Fibroblast of skin of right quadriceps (primary cell): ENCODE measurements around the gene SIAH3.

Source experiments
- DNase-seq: peaks from one replicate; pipeline ENCODE4 v3.0.0-alpha.2; 2013

Gene SIAH3

GRCh38 chr13:45817833-45818232, 33.7 kb downstream of the SIAH3 start:
- no peak for DNase-seq

DNA sequence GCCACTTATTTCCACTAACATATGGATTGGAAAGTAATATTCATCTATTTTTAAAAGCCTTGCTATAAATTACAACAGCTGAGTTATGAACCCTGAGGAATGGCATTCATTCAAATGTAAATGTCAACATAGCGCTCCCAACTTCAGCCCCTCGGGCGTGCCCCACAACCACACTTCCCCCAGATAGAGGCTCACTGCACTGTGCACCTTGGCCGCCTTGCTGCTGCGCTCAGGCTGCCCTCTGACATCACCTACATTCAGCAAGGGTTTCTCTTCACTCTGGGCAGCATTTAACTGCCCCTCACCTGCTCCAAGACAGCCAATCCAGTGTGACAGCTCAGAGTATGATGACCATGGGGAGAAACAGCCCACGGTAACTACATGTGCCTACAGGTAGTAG, 35.1 kb downstream of the SIAH3 start:
- no peak for DNase-seq

GRCh38 chr13:45812695-45813372, 38.7 kb downstream of the SIAH3 start:
- DNase-seq, result no peak

- DNase-seq, result no peak
Measured at GRCh38 chr13:45811891-45812694, 39.5 kb downstream of the SIAH3 start.

- no peak for DNase-seq
Measured at GRCh38 chr13:45809801-45810394, 41.7 kb downstream of the SIAH3 start.

DNA sequence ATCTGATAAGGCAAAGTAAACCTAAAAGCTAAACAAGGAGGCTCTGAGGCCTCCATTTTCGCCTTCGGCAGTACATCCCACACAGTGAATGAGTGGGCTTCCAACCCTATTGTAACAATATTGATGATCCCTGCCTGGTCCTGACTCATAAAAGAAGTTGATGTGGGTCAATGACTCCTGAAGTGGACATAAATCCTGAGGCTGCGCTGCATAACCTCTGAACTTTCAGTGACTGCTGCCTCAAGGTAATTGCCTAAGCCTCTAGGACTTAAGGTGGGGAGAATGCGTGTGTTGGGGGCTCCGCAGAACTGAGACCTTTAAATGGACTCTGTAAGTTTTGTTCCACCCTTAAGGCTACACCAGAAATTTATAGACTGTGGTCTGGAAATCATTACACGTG, 42.6 kb downstream of the SIAH3 start:
- DNase-seq, result no peak

DNA sequence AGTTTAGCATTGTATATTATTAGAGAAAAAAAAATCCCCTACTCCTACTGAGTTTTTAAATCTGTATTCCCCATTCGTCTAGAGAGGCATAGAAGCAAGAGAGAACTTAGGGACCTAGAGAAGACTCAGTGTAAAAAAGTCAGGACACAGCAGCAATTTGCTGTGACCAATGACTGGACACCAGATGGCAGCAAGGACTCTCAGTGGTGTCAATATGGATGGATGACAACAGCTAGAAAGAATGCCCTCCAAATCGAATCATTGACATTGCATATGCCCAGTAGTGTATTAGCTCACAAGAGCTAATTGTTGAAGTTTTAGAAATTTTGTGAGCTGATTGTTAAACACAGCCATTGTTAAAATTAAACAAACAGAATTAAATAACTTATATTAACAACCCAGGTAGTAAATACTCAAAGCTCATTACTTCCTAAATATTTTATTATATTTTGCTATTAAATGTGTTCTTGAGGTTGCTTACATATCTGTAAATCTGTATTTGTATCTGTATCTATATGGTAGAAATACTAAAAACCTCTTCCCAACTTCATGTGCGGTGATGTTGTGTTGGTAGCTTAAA, 43.9 kb downstream of the SIAH3 start:
- DNase-seq, result peak; percentile 59

GRCh38 chr13:45800485-45800884, 51.1 kb downstream of the SIAH3 start:
- no peak for DNase-seq

DNA sequence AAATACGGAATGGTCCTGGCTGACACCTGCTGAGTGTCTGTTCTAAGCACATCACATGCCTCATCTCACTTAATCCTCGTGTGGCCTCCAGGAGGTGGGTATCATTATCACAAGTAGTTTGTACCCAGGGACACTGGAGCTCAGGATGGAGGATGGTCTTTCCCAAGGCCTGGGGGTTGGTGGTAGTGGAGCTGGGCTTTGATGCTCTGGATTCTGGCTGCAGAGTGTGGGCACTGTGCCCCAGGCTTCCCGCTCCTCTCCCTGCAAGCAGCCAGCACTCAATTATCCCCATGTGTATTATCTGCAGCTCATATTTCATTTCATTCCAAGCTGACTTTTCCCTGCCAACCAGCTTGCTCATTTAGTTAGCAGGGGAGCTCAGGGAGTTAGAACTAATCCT, 52.1 kb downstream of the SIAH3 start:
- DNase-seq, result no peak

GRCh38 chr13:45798851-45799250, 52.7 kb downstream of the SIAH3 start:
- DNase-seq, result no peak

DNA sequence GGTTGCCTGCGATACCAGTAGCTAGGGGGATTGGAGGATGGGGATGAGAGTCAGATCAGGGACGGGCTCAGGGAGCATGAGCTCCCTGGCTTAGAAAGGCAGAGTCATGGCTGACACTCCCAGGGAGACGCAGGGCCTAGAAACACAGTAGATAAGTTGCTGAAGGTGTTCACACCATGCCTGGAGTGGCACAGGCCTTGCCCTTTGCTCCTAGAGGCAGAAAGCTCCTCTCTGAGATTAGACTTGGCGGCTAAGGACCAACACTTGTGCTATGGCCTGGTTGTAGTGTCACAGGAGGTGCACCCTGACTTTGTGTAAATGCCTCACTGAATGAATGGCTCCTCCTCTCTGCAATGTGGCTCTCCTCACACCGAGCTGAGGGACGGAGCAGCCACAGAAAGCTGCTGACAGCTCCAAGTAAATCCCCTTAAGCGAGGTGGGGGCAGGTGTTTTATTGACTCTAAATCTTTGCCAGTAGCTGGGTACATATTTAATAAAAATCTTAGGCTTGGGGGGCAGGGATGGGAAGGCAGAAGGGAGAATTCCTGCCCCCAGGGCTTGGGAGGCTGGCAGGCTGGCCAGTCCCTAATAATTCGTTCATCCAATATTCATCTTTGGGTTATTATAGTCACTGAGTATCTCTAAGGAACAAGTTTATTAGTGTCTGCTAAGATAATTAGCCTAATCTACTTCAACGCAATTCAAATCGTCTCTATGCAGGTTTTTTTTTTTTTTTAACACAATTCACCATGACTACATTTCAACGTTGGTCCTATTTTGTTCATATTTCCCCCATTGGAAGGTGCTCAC, 54.9 kb downstream of the SIAH3 start:
- DNase-seq, result no peak

- DNase-seq, result no peak
Measured at GRCh38 chr13:45792827-45793303, 58.7 kb downstream of the SIAH3 start.

DNA sequence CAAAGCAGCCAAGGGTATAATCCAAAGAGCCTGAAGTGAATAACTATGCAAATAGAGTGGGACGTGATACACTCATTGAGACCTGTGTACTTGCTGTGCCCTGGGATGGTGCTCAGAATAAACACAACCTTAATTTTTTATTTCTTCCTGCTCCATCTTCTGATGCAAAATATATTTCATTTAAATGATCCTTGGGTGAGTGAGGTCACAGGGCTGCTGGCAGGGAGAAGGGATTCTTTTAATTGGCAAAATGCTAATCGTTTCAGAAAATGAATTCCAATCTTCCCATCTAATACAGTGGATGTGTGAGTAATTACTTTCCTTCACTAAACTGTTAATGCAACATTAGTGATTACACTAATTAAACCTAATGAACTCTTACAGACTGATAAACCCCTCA, 63.5 kb downstream of the SIAH3 start:
- DNase-seq, result no peak

DNA sequence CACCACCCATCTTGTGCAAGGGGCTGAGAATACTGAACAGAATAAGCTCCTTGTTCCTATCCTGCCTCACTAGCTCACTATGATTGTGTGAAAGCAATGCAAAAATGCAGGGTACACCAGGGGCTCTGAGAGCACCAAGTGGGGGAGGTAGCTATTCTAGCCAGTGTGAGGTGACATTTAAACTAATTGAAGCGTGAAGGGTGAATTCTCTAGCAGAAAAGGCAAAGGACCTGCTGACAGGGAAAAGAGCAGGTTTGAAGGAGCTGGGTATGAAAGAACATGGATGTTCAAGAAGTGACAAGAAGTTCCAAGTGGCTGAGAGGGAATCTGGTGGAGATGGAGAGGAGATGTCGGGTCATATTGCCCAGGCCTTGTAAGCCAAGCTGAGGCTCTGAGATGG, 64.2 kb downstream of the SIAH3 start:
- DNase-seq, result no peak

DNA sequence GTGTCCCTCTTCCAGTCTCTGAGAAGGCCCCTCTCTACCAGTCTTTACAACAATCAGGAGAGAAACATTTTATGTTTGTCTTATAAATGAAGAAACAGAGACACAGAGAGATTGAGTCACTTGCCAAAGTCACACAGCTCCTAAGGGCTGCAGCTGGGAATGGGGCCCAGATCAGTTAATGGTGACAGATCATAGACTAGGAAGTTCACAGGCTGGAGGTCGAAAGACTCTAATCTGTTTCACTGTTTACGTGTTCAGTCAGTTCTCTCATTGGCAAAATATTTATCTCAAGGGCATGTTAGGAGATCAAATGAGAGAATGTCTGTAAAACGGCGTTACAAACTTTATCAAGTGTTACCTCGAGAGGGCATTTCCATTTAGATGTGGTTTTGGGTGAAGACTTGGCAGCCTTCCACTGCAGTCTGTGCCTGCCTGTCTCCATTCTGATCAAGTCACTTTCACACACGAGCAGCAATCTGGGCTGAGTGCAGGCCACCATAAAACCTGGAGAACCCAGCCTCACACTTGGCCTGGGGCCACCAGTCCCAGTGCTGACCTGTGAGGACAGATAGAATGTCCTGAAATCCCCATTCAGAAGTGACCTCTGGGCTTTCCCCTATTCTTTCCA, 65.1 kb downstream of the SIAH3 start:
- DNase-seq, result no peak

DNA sequence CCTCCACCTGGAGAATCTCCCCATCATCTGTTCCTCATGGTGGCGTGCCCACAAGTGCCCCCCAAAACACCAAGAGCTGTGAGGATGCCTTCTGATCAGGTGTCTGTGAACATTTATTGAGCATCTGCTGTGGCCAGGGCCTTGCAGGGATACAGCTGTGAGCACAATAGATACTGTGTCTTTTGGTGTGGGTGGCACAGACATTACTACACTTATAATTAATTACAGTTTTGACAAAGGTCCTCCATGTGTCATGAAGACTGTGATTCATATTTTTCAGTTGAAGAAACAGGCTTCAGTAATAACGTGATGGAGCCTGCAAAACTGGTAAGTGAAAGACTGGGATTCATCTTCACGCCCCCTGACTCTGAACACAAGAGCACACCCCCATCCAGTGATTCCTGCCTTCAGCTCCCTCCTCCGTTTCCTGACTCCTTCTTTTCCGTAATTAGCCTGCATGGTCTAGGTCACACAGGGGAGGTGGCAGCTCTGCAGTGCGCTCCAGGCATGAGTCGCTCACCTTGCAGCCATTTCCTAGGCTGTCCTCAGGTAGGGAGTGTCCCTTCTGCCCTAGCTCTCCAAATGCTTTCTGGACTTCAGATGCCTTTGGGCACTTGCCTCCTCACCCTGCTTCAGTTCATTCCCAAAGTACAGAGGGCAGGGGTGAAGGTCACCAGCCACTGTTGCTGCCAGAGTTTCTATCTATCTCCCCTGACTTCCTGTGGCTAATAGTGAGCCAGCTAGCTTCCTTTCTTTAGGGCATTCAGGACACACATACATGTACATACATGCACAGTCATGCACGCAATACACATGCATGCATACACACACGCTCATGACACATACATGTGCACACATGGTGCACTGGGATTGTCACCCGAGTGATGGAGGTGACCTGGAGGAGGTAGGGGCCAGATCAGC, 66.5 kb downstream of the SIAH3 start:
- no peak for DNase-seq

- no peak for DNase-seq
Measured at GRCh38 chr13:45783346-45784043, 68.1 kb downstream of the SIAH3 start.

- DNase-seq, result no peak
Measured at GRCh38 chr13:45782327-45783045, 69.1 kb downstream of the SIAH3 start.

DNA sequence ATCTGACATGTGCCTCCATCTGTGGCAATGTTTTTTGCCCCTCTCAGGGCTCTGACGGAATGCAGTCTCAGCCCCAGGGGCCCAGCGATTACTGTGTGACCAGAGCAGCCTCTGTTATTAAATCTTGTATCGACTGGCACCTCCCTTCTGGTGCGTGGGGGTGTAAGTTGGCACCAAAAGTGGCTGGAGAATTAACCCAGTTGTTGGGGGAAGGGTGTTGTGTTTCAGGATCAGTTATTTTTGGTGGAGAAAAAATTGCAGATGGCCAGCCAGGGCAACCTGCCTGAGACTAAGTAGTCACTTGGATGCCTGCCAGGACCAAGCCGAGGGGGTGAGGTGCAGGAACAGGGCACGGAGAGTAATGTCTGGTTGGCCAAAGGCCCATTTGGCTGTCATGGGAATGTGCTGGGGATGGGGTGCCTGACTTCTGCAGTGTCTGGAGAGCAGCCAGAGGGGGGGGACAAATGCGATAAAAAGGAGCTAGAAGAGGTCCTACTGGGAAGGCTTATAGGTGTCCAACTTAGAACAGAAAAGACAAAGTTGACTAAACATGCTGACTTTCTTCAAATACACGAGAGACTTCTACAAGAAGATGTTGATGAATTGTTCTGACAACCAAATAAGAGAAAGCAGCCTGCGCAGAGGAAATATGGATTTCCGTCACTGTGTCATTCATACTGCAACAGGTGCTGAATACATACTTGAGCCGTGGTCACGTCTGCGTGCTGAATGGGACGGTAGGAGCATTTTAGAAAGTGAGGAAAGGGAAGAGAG, 69.8 kb downstream of the SIAH3 start:
- peak; percentile 11 for DNase-seq
